ENCODE data around the gene ISCU. TPM values are rescaled to one million over a fixed set of nuclear protein-coding genes. Genes with fewer than 3 reads are reported as not detected.

The ISCU gene
- polyA plus RNA-seq, 1 of the 3 experiments (the other 2 are of a cell fraction), result 165 TPM

- Histone ChIP-seq H2AFZ (ENCODE audit: low read depth) (no peak overlapping the region), H3K27ac (ENCODE audit: low read depth in 2 of 2, low read length in 1 of 2) (no peak overlapping the region), H3K79me2 (ENCODE audit: insufficient read depth) (no peaks in the 10 kb centered on the region), H3K9me3 (no peaks in the 10 kb centered on the region), H3K36me3 (replicated peaks in 1 of 2; ENCODE audit: control insufficient read depth in 1 of 2, insufficient read depth in 2 of 2, low read length in 1 of 2) (no peaks in the 10 kb centered on the region), H3K4me2 (no peak overlapping the region), H3K4me3 (ENCODE audit: low read depth in 2 of 2, low read length in 1 of 2) (no peak overlapping the region), H3K9me2 (no peaks in the 10 kb centered on the region), H4K20me1 (ENCODE audit: insufficient read depth) (no peaks in the 10 kb centered on the region), H3K4me1 (ENCODE audit: control insufficient read depth in 1 of 2, insufficient read depth in 2 of 2, low read depth in 1 of 2, low read length in 1 of 2) (no peaks in the 10 kb centered on the region; a peak in 1 of 4 replicates), H3K27me3 (ENCODE audit: insufficient read depth) (no peaks in the 10 kb centered on the region), H3K9ac (no peak overlapping the region), H3F3A (replicated peaks; ENCODE audit: insufficient read depth) (peaks cover 6% of the 10 kb centered on the region)
- POLR2A ChIA-PET, result no interaction called here
- CTCF ChIA-PET, result interaction anchor here (0.9 to 19.2 kb wide), 9 partner anchors 14 to 728 kb away, joined by 3 to 503 read pairs (median 34); partner anchors contain the start of genes ISCU and SART3
- no peak for DNase-seq
- 83% methylated on average over 1 of the region's 1 CpG for WGBS (ENCODE audit: low lambda C conversion rate)
- TF ChIP-seq MEF2A (IDR thresholded peaks at IDR 0.05; ENCODE audit: borderline replicate concordance, low read depth) (no peak), PBX3 (IDR thresholded peaks at IDR 0.05) (no peak), RXRA (IDR thresholded peaks at IDR 0.05; ENCODE audit: borderline replicate concordance, low read depth) (no peak), EP300 (IDR thresholded peaks at IDR 0.05; ENCODE audit: borderline replicate concordance in 1 of 2, low read depth in 1 of 2, low read length in 1 of 2) (no peak), RAD21 (IDR thresholded peaks at IDR 0.05; ENCODE audit: low read length) (no peak), RFX5 (IDR thresholded peaks at IDR 0.05; ENCODE audit: low read length) (no peak), FOXM1 (IDR thresholded peaks at IDR 0.05; ENCODE audit: low read depth) (no peak), TAF1 (IDR thresholded peaks at IDR 0.05; ENCODE audit: borderline replicate concordance, low read depth, low read length) (no peak), TEAD4 (IDR thresholded peaks at IDR 0.05; ENCODE audit: borderline replicate concordance, insufficient read depth) (no peak), RCOR1 (IDR thresholded peaks at IDR 0.05; ENCODE audit: low read length) (no peak)
- TF ChIP-seq, protein P1, sequence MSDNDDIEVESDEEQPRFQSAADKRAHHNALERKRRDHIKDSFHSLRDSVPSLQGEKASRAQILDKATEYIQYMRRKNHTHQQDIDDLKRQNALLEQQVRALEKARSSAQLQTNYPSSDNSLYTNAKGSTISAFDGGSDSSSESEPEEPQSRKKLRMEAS (IDR thresholded peaks at IDR 0.05; ENCODE audit: low read depth), result no peak
- TF ChIP-seq, protein P2, sequence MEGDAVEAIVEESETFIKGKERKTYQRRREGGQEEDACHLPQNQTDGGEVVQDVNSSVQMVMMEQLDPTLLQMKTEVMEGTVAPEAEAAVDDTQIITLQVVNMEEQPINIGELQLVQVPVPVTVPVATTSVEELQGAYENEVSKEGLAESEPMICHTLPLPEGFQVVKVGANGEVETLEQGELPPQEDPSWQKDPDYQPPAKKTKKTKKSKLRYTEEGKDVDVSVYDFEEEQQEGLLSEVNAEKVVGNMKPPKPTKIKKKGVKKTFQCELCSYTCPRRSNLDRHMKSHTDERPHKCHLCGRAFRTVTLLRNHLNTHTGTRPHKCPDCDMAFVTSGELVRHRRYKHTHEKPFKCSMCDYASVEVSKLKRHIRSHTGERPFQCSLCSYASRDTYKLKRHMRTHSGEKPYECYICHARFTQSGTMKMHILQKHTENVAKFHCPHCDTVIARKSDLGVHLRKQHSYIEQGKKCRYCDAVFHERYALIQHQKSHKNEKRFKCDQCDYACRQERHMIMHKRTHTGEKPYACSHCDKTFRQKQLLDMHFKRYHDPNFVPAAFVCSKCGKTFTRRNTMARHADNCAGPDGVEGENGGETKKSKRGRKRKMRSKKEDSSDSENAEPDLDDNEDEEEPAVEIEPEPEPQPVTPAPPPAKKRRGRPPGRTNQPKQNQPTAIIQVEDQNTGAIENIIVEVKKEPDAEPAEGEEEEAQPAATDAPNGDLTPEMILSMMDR (IDR thresholded peaks at IDR 0.05), result no peak
Measured at GRCh38 chr12:108615918-108616317, 53.5 kb downstream of the ISCU start.

GRCh38 chr12:108616359-108616758, 54.0 kb downstream of the ISCU start:
- POLR2A ChIA-PET, result interaction anchor here (0.9 kb wide), 1 partner anchor 11 kb away, joined by 3 read pairs; no protein-coding TSS in a partner anchor
- Histone ChIP-seq H3F3A (replicated peaks; ENCODE audit: insufficient read depth) (peaks cover 6% of the 10 kb centered on the region), H4K20me1 (ENCODE audit: insufficient read depth) (no peaks in the 10 kb centered on the region), H3K4me2 (no peak overlapping the region), H3K27me3 (ENCODE audit: insufficient read depth) (no peaks in the 10 kb centered on the region), H3K9me3 (no peaks in the 10 kb centered on the region), H2AFZ (ENCODE audit: low read depth) (no peak overlapping the region), H3K27ac (ENCODE audit: low read depth in 2 of 2, low read length in 1 of 2) (no peak overlapping the region), H3K4me1 (ENCODE audit: control insufficient read depth in 1 of 2, insufficient read depth in 2 of 2, low read depth in 1 of 2, low read length in 1 of 2) (no peaks in the 10 kb centered on the region; a peak in 1 of 4 replicates), H3K4me3 (ENCODE audit: low read depth in 2 of 2, low read length in 1 of 2) (no peak overlapping the region), H3K79me2 (ENCODE audit: insufficient read depth) (no peaks in the 10 kb centered on the region), H3K9ac (no peak overlapping the region), H3K36me3 (replicated peaks in 1 of 2; ENCODE audit: control insufficient read depth in 1 of 2, insufficient read depth in 2 of 2, low read length in 1 of 2) (no peaks in the 10 kb centered on the region), H3K9me2 (no peaks in the 10 kb centered on the region)
- WGBS (ENCODE audit: low lambda C conversion rate), result 91% methylated on average over 2 of the region's 2 CpGs
- TF ChIP-seq NRF1 (IDR thresholded peaks at IDR 0.05; ENCODE audit: low read depth, low read length), result no peak
- no peak for TF ChIP-seq SMC3 (IDR thresholded peaks at IDR 0.05; ENCODE audit: low read depth, low read length)
- TF ChIP-seq REST (IDR thresholded peaks at IDR 0.05; ENCODE audit: low read depth, low read length), result no peak
- TF ChIP-seq FOSL2 (IDR thresholded peaks at IDR 0.05; ENCODE audit: borderline replicate concordance, low read depth), result no peak
- TF ChIP-seq, protein P1 (IDR thresholded peaks at IDR 0.05; ENCODE audit: low read depth), result no peak
- TF ChIP-seq, protein P3, sequence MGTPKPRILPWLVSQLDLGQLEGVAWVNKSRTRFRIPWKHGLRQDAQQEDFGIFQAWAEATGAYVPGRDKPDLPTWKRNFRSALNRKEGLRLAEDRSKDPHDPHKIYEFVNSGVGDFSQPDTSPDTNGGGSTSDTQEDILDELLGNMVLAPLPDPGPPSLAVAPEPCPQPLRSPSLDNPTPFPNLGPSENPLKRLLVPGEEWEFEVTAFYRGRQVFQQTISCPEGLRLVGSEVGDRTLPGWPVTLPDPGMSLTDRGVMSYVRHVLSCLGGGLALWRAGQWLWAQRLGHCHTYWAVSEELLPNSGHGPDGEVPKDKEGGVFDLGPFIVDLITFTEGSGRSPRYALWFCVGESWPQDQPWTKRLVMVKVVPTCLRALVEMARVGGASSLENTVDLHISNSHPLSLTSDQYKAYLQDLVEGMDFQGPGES (IDR thresholded peaks at IDR 0.05; ENCODE audit: low read depth, low read length), result no peak
- no peak for TF ChIP-seq RXRA (IDR thresholded peaks at IDR 0.05; ENCODE audit: borderline replicate concordance, low read depth)
- no peak for TF ChIP-seq FOXM1 (IDR thresholded peaks at IDR 0.05; ENCODE audit: low read depth)
- no peak for TF ChIP-seq RCOR1 (IDR thresholded peaks at IDR 0.05; ENCODE audit: low read length)
- TF ChIP-seq SIN3A (IDR thresholded peaks at IDR 0.05; ENCODE audit: borderline replicate concordance, low read depth, low read length), result no peak
- CTCF ChIA-PET, result interaction anchor here (1.1 to 19.2 kb wide), 9 partner anchors 10 to 729 kb away, joined by 3 to 503 read pairs (median 38); partner anchors contain the start of genes ISCU and SART3
- DNase-seq, result no peak

All from SK-N-SH (cell line).